HCT116 (cell line): Measurements from ENCODE around the gene RPL3. TPM values are rescaled to one million over a fixed set of nuclear protein-coding genes. Genes with fewer than 3 reads are reported as not detected.

Experiments
- ATAC-seq: fragments of 200-7000 bp; cut with Tn5 transposase; 2 replicates; pipeline ENCODE4 v1.9.1; 2020; ENCODE audit warnings: mild to moderate bottlenecking, moderate library complexity
- BruUV-seq: library from RNA; stranded (reverse); fragments of 400-500 nt; replicated peaks from 2 replicates; lab custom pipeline; 2021; lab: Mats Ljungman, UMichigan
- CTCF ChIA-PET: fragments of 300-600 bp; sonication (Branson Sonifier 250); formaldehyde crosslinking; loops from one replicate; lab custom pipeline; 2021; ENCODE audit warnings: antibody characterized with exemption; lab: Charles Lee
- POLR2A ChIA-PET: fragments of 300-600, 350-600 bp; sonication (Branson Sonifier 250); formaldehyde crosslinking; loops from one replicate; lab custom pipeline; 2021; ENCODE audit warnings: antibody characterized with exemption; lab: Charles Lee
- RAD21 ChIA-PET, 2 experiments: fragments of 300-600 bp; sonication (Branson Sonifier 250); formaldehyde crosslinking; loops; one replicate each; lab custom pipeline; 2023; ENCODE audit warnings: low total read pairs in 2 of 2; ENCODE audit not compliant: uncharacterized antibody in 2 of 2, unreplicated experiment in 2 of 2, low non-redundant PET in 1 of 2; lab: Charles Lee
- DNase-seq: peaks from one replicate; pipeline ENCODE4 v3.0.0-alpha.2; 2010; ENCODE audit warnings: low read depth, low spot score
- H2AFZ ChIP-seq: fragments of 200-600 bp; shearing (Covaris generic), sonication (generic); 2 replicates; pipeline ENCODE4 v1.6.1; 2017; ENCODE audit warnings: low read depth, mixed run types, mixed read lengths, antibody characterized with exemption, low read length; ENCODE audit not compliant: poor library complexity, severe bottlenecking
- H3K27ac ChIP-seq: 2 replicates; pipeline ENCODE4 v1.5.1; 2012; ENCODE audit warnings: low read depth, low read length
- H3K27me3 ChIP-seq: fragments of 200-600 bp; sonication (generic); 2 replicates; pipeline ENCODE4 v1.6.1; 2016; ENCODE audit warnings: mixed run types, low read length, mixed read lengths; ENCODE audit not compliant: insufficient read depth
- H3K36me3 ChIP-seq, 2 experiments: fragments of 200-500 bp in 1 of 2; fragments of 200-600 bp in 1 of 2; sonication (Bioruptor generic) in 1 of 2; sonication (generic) in 1 of 2; 2 replicates each; pipeline versions ENCODE4 v1.5.1 to v1.6.1; 2014 to 2016; ENCODE audit warnings: low read length in 2 of 2, inconsistent platforms in 1 of 2, mixed read lengths in 1 of 2, mixed run types in 1 of 2; ENCODE audit not compliant: insufficient read depth in 2 of 2, control insufficient read depth in 1 of 2
- H3K4me1 ChIP-seq, 2 experiments: fragments of 200-600 bp in 1 of 2; sonication (generic) in 1 of 2; 2 replicates each; pipeline versions ENCODE4 v1.5.1 to v1.6.1; 2012 to 2017; ENCODE audit warnings: low read length in 2 of 2, inconsistent platforms in 1 of 2, mild to moderate bottlenecking in 1 of 2, mixed read lengths in 1 of 2, mixed run types in 1 of 2, moderate library complexity in 1 of 2; ENCODE audit not compliant: insufficient read depth in 2 of 2, control insufficient read depth in 1 of 2
- H3K4me2 ChIP-seq: fragments of 200-600 bp; sonication (generic); 2 replicates; pipeline ENCODE4 v1.6.1; 2017; ENCODE audit warnings: mixed run types, low read length, mixed read lengths
- H3K4me3 ChIP-seq, 2 experiments: fragments of 200-600 bp in 1 of 2; sonication (generic) in 1 of 2; replicated peaks in 1 of 2; 2 replicates each; pipeline ENCODE4 v1.5.1; 2011 to 2016; ENCODE audit warnings: low read length in 2 of 2, control low read depth in 1 of 2, low read depth in 1 of 2, mild to moderate bottlenecking in 1 of 2, mixed read lengths in 1 of 2, mixed run types in 1 of 2
- H3K79me2 ChIP-seq: fragments of 200-600 bp; sonication (generic); 2 replicates; pipeline ENCODE4 v1.6.1; 2017; ENCODE audit warnings: mild to moderate bottlenecking, mixed run types, low read length, moderate library complexity, mixed read lengths; ENCODE audit not compliant: insufficient read depth
- H3K9ac ChIP-seq: fragments of 200-600 bp; sonication (generic); 2 replicates; pipeline ENCODE4 v1.6.1; 2016; ENCODE audit warnings: low read length, mixed read lengths
- H3K9me2 ChIP-seq: fragments of 200-600 bp; sonication (generic), shearing (Covaris generic); 2 replicates; pipeline ENCODE4 v1.6.1; 2017; ENCODE audit warnings: mixed run types, mild to moderate bottlenecking, moderate library complexity; ENCODE audit not compliant: insufficient read depth
- H3K9me3 ChIP-seq, 2 experiments: fragments of 200-500 bp in 1 of 2; fragments of 200-600 bp in 1 of 2; sonication (Bioruptor generic) in 1 of 2; sonication (generic) in 1 of 2; 2 replicates each; pipeline ENCODE4 v1.6.1; 2014 to 2017; ENCODE audit warnings: low read length in 2 of 2, mixed read lengths in 2 of 2, inconsistent platforms in 1 of 2, low read depth in 1 of 2, mild to moderate bottlenecking in 1 of 2, mixed run types in 1 of 2, moderate library complexity in 1 of 2; ENCODE audit not compliant: control insufficient read depth in 1 of 2, insufficient read depth in 1 of 2
- H4K20me1 ChIP-seq: fragments of 200-600 bp; sonication (generic), shearing (Covaris generic); 2 replicates; pipeline ENCODE4 v1.6.1; 2017; ENCODE audit warnings: mixed run types, mild to moderate bottlenecking, moderate library complexity; ENCODE audit not compliant: insufficient read depth
- CBX3 ChIP-seq: IDR thresholded peaks from 2 replicates; pipeline ENCODE4 v1.6.1; 2012; ENCODE audit warnings: low read depth
- EGR1 ChIP-seq: IDR thresholded peaks from 2 replicates; pipeline ENCODE4 v1.6.1; 2012; ENCODE audit warnings: low read depth
- ELF1 ChIP-seq: IDR thresholded peaks from 2 replicates; pipeline ENCODE4 v1.6.1; 2012; ENCODE audit warnings: low read depth, borderline replicate concordance
- EZH2 ChIP-seq: fragments of 200-600 bp; sonication (generic); IDR thresholded peaks from 2 replicates; pipeline ENCODE4 v1.6.1; 2017; ENCODE audit warnings: antibody characterized with exemption, mixed run types
- EZH2phosphoT487 ChIP-seq: fragments of 200-600 bp; IDR thresholded peaks from 2 replicates; pipeline ENCODE4 v1.6.1; 2018; ENCODE audit warnings: antibody characterized with exemption, borderline replicate concordance
- FOSL1 ChIP-seq: IDR thresholded peaks from 2 replicates; pipeline ENCODE4 v1.6.1; 2012; ENCODE audit warnings: low read depth
- JUND ChIP-seq: IDR thresholded peaks from 2 replicates; pipeline ENCODE4 v1.6.1; 2012
- POLR2A ChIP-seq: IDR thresholded peaks from 2 replicates; pipeline ENCODE4 v1.7.0; 2011; ENCODE audit warnings: borderline replicate concordance; ENCODE audit not compliant: insufficient read depth, insufficient read length; ENCODE audit errors: extremely low read depth
- POLR2AphosphoS5 ChIP-seq: IDR thresholded peaks from 2 replicates; pipeline ENCODE4 v1.6.1; 2011; ENCODE audit warnings: mild to moderate bottlenecking, low read depth, low read length, moderate library complexity
- RAD21 ChIP-seq: IDR thresholded peaks from 2 replicates; pipeline ENCODE4 v1.6.1; 2012; ENCODE audit warnings: low read depth, mild to moderate bottlenecking
- SIN3A ChIP-seq: IDR thresholded peaks from 2 replicates; pipeline ENCODE4 v1.6.1; 2012; ENCODE audit warnings: low read depth
- SP1 ChIP-seq: IDR thresholded peaks from 2 replicates; pipeline ENCODE4 v1.6.1; 2012; ENCODE audit warnings: low read depth
- intact Hi-C: fragments of 100-400 bp; cut with micrococcal nuclease; formaldehyde crosslinking; loops from 2 replicates; pipeline ENCODE4 v1.10.0; 2022
- total RNA-seq: library from RNA; stranded (reverse); gene quantifications from one replicate; pipeline ENCODE4 v1.2.1, GENCODE V29; 2021; ENCODE audit not compliant: unreplicated experiment
- TF ChIP-seq, protein P1 (sequence below), 3 experiments: fragments of 200-600 bp in 1 of 3; sonication (generic) in 1 of 3; IDR thresholded peaks in 2 of 3; conservative IDR thresholded peaks in 1 of 3; 2 replicates each; pipeline ENCODE4 v1.5.1; 2012 to 2017; ENCODE audit warnings: low read depth in 2 of 3, low read length in 2 of 3, antibody characterized with exemption in 1 of 3, borderline replicate concordance in 1 of 3, control low read depth in 1 of 3, mild to moderate bottlenecking in 1 of 3, mixed read lengths in 1 of 3, mixed run types in 1 of 3, moderate library complexity in 1 of 3; ENCODE audit not compliant: insufficient read depth in 1 of 3
- TF ChIP-seq, protein P2 (sequence below): IDR thresholded peaks from 2 replicates; pipeline ENCODE4 v1.6.1; 2012
- TF ChIP-seq, protein P3 (sequence below): IDR thresholded peaks from 2 replicates; pipeline ENCODE4 v1.6.1; 2012; ENCODE audit warnings: low read depth
- TF ChIP-seq, protein P4 (sequence below): IDR thresholded peaks from 2 replicates; pipeline ENCODE4 v1.6.1; 2012

RPL3 gene
- total RNA-seq, 1 experiment from 2014 or later, result 2,966 TPM

DNA sequence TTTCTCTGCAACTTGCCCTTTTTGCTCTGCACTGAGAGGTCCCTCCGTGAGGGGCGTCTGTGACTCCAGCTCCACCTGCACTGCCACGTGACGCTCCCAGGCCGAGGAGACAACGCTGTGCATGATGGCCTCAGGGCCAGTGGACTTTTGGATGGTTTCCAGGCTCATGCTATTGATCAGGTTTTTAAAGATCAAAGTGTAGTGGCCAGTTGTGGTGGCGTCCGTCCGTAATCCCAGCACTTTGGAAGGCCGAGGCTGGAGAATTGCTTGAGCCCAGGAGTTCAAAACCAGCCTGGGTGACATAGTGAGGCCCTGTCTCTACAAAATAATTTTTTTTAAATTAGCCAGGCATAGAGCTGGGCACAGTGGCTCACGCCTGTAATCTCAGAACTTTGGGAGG, 16.1 kb downstream of the RPL3 start:
- DNase-seq (no peak), ATAC-seq (no peak)
- Histone ChIP-seq H4K20me1 (no peaks in the 10 kb centered on the region), H2AFZ (no peak overlapping the region), H3K4me1 (peaks cover 34 to 54% of the 10 kb centered on the region in 2 experiments), H3K27ac (no peak overlapping the region), H3K36me3 (no peaks in the 10 kb centered on the region), H3K4me2 (no peak overlapping the region), H3K9ac (no peak overlapping the region), H3K9me3 (no peaks in the 10 kb centered on the region), H3K27me3 (no peaks in the 10 kb centered on the region), H3K9me2 (no peaks in the 10 kb centered on the region), H3K79me2 (no peaks in the 10 kb centered on the region), H3K4me3 (no peak overlapping the region)
- ChIA-PET POLR2A (interaction anchor here (0.6 to 3.1 kb wide), 3 partner anchors 17 to 58 kb away, joined by 4 to 17 read pairs (median 8); partner anchors contain the start of genes PDGFB and RPL3), RAD21 (no interaction called here), CTCF (interaction anchor here (1.1 to 1.2 kb wide), 2 partner anchors 8 to 11 kb away, joined by 3 to 6 read pairs; no protein-coding TSS in a partner anchor)
- intact Hi-C loops, result no loop called here
- TF ChIP-seq RAD21 (no peak), EZH2phosphoT487 (no peak), SP1 (no peak), SIN3A (no peak), POLR2AphosphoS5 (no peak), FOSL1 (no peak), JUND (no peak), EZH2 (no peak), EGR1 (no peak), CBX3 (no peak), POLR2A (no peak), ELF1 (no peak)
- TF ChIP-seq, protein P1, sequence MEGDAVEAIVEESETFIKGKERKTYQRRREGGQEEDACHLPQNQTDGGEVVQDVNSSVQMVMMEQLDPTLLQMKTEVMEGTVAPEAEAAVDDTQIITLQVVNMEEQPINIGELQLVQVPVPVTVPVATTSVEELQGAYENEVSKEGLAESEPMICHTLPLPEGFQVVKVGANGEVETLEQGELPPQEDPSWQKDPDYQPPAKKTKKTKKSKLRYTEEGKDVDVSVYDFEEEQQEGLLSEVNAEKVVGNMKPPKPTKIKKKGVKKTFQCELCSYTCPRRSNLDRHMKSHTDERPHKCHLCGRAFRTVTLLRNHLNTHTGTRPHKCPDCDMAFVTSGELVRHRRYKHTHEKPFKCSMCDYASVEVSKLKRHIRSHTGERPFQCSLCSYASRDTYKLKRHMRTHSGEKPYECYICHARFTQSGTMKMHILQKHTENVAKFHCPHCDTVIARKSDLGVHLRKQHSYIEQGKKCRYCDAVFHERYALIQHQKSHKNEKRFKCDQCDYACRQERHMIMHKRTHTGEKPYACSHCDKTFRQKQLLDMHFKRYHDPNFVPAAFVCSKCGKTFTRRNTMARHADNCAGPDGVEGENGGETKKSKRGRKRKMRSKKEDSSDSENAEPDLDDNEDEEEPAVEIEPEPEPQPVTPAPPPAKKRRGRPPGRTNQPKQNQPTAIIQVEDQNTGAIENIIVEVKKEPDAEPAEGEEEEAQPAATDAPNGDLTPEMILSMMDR (IDR thresholded peaks at IDR 0.05 in 2 of 3, conservative IDR thresholded peaks at IDR 0.05 in 1 of 3; ENCODE audit: borderline replicate concordance in 1 of 3, insufficient read depth in 1 of 3, low read depth in 2 of 3, low read length in 2 of 3), result no peak
- TF ChIP-seq, protein P2, sequence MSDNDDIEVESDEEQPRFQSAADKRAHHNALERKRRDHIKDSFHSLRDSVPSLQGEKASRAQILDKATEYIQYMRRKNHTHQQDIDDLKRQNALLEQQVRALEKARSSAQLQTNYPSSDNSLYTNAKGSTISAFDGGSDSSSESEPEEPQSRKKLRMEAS, result no peak
- TF ChIP-seq, protein P3, sequence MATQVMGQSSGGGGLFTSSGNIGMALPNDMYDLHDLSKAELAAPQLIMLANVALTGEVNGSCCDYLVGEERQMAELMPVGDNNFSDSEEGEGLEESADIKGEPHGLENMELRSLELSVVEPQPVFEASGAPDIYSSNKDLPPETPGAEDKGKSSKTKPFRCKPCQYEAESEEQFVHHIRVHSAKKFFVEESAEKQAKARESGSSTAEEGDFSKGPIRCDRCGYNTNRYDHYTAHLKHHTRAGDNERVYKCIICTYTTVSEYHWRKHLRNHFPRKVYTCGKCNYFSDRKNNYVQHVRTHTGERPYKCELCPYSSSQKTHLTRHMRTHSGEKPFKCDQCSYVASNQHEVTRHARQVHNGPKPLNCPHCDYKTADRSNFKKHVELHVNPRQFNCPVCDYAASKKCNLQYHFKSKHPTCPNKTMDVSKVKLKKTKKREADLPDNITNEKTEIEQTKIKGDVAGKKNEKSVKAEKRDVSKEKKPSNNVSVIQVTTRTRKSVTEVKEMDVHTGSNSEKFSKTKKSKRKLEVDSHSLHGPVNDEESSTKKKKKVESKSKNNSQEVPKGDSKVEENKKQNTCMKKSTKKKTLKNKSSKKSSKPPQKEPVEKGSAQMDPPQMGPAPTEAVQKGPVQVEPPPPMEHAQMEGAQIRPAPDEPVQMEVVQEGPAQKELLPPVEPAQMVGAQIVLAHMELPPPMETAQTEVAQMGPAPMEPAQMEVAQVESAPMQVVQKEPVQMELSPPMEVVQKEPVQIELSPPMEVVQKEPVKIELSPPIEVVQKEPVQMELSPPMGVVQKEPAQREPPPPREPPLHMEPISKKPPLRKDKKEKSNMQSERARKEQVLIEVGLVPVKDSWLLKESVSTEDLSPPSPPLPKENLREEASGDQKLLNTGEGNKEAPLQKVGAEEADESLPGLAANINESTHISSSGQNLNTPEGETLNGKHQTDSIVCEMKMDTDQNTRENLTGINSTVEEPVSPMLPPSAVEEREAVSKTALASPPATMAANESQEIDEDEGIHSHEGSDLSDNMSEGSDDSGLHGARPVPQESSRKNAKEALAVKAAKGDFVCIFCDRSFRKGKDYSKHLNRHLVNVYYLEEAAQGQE, result no peak
- TF ChIP-seq, protein P4, sequence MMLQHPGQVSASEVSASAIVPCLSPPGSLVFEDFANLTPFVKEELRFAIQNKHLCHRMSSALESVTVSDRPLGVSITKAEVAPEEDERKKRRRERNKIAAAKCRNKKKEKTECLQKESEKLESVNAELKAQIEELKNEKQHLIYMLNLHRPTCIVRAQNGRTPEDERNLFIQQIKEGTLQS, result no peak
- no TSS peak for BruUV-seq
